Keratinocyte (primary cell): ENCODE measurements around the gene ABCC4. TPM values are rescaled to one million over a fixed set of nuclear protein-coding genes. Genes with fewer than 3 reads are reported as not detected.

Source experiments
- DNase-seq: peaks from one replicate; pipeline ENCODE4 v3.0.0-alpha.2; 2011; ENCODE audit warnings: low read depth, missing footprints, low spot score
- FAIRE-seq: peaks from 2 replicates; lab custom pipeline; 2011; peaks lifted over from hg19 to GRCh38; lab: Jason Lieb, UNC
- H2AFZ ChIP-seq: 2 replicates; pipeline ENCODE4 v1.6.0; 2012; ENCODE audit warnings: low read length, control low read depth, inconsistent platforms; ENCODE audit not compliant: control insufficient read depth
- H3K27ac ChIP-seq: 2 replicates; pipeline ENCODE4 v1.5.1; 2011; ENCODE audit warnings: low read length; ENCODE audit not compliant: control insufficient read depth, insufficient read depth
- H3K27me3 ChIP-seq: 3 replicates; pipeline ENCODE4 v1.6.0; 2011; ENCODE audit warnings: low read length; ENCODE audit not compliant: control insufficient read depth, insufficient read depth; ENCODE audit errors: extremely low read depth
- H3K36me3 ChIP-seq, 2 experiments: 2 replicates in 1 of 2; 3 replicates in 1 of 2; pipeline ENCODE4 v1.5.1; 2011; ENCODE audit warnings: low read length in 2 of 2, mild to moderate bottlenecking in 1 of 2; ENCODE audit not compliant: control insufficient read depth in 2 of 2, insufficient read depth in 2 of 2; ENCODE audit errors: extremely low read depth in 1 of 2
- H3K4me1 ChIP-seq: 3 replicates; pipeline ENCODE4 v1.5.1; 2011; ENCODE audit warnings: low read length; ENCODE audit not compliant: control insufficient read depth, insufficient read depth; ENCODE audit errors: extremely low read depth
- H3K4me2 ChIP-seq: 3 replicates; pipeline ENCODE4 v1.6.0; 2011; ENCODE audit warnings: low read depth, low read length; ENCODE audit not compliant: control insufficient read depth, insufficient read depth; ENCODE audit errors: extremely low read depth
- H3K4me3 ChIP-seq, 3 experiments: fragments of 200-600 bp in 1 of 3; sonication (generic) in 1 of 3; 2 replicates in 2 of 3; 3 replicates in 1 of 3; pipeline ENCODE4 v1.5.1; 2011 to 2016; ENCODE audit warnings: low read length in 3 of 3, mild to moderate bottlenecking in 3 of 3, control low read depth in 2 of 3, inconsistent platforms in 1 of 3, low read depth in 1 of 3, mixed read lengths in 1 of 3, mixed run types in 1 of 3, moderate library complexity in 1 of 3; ENCODE audit not compliant: control insufficient read depth in 2 of 3, insufficient read depth in 2 of 3; ENCODE audit errors: extremely low read depth in 1 of 3
- H3K79me2 ChIP-seq: 2 replicates; pipeline ENCODE4 v1.6.0; 2012; ENCODE audit warnings: low read length; ENCODE audit not compliant: control insufficient read depth, insufficient read depth
- H3K9ac ChIP-seq: 3 replicates; pipeline ENCODE4 v1.6.0; 2011; ENCODE audit warnings: low read length; ENCODE audit not compliant: control insufficient read depth, insufficient read depth; ENCODE audit errors: extremely low read depth
- H3K9me1 ChIP-seq: 3 replicates; pipeline ENCODE4 v1.6.0; 2011; ENCODE audit warnings: low read length; ENCODE audit not compliant: control insufficient read depth, insufficient read depth; ENCODE audit errors: extremely low read depth
- H3K9me3 ChIP-seq: 2 replicates; pipeline ENCODE4 v1.5.1; 2012; ENCODE audit warnings: low read depth, low read length; ENCODE audit not compliant: control insufficient read depth
- H4K20me1 ChIP-seq: 3 replicates; pipeline ENCODE4 v1.6.0; 2011; ENCODE audit warnings: low read length; ENCODE audit not compliant: control insufficient read depth, insufficient read depth; ENCODE audit errors: extremely low read depth
- CTCF ChIP-seq, 3 experiments: IDR thresholded peaks in 1 of 3; conservative IDR thresholded peaks in 1 of 3; optimal IDR thresholded peaks in 1 of 3; 2 replicates in 2 of 3; 3 replicates in 1 of 3; pipeline versions ENCODE3 to v1.5.1; 2011; ENCODE audit warnings: low read length in 3 of 3, mild to moderate bottlenecking in 3 of 3, moderate library complexity in 2 of 3, control low read depth in 1 of 3, inconsistent platforms in 1 of 3; ENCODE audit not compliant: insufficient read depth in 2 of 3; ENCODE audit errors: extremely low read depth in 1 of 3
- EZH2 ChIP-seq: IDR thresholded peaks from one replicate; pipeline ENCODE4 v1.6.1; 2012; ENCODE audit warnings: inconsistent platforms, mild to moderate bottlenecking, low read length, moderate library complexity
- dilution Hi-C: fragments of 300-500 bp; cut with MboI; formaldehyde crosslinking; loops from one replicate; pipeline ENCODE4 v1.7.0; 2020; ENCODE audit warnings: low sequenced_read_pairs; ENCODE audit not compliant: extremely low pct_ligation_motif_present
- polyA plus RNA-seq, 5 experiments: library from polyadenylated mRNA; depleted of rRNA in 3 of 5; stranded (reverse) in 3 of 5; stranded (forward) in 1 of 5; unstranded in 1 of 5; fragments of >200 nt; gene quantifications; 1 replicate in 1 of 5; 2 replicates in 3 of 5; 3 replicates in 1 of 5; pipeline versions ENCODE4 v1.2.1 to v1.2.3, GENCODE V29; 2011 to 2012; ENCODE audit warnings: missing spikeins in 2 of 5, low read depth in 1 of 5, low replicate concordance in 1 of 5

ABCC4 gene
- polyA plus RNA-seq, 1 donor (not counting 4 experiments of a cell fraction or from before 2014, with no cell fraction given): 13.8 TPM

- Histone ChIP-seq H3K4me3 (no peak overlapping the region), H3K9ac (no peak overlapping the region), H3K4me1 (no peaks in the 10 kb centered on the region), H3K9me3 (no peaks in the 10 kb centered on the region), H3K27me3 (no peaks in the 10 kb centered on the region), H4K20me1 (no peaks in the 10 kb centered on the region), H3K27ac (no peak overlapping the region), H2AFZ (no peak overlapping the region), H3K36me3 (no peaks in the 10 kb centered on the region), H3K79me2 (no peaks in the 10 kb centered on the region), H3K9me1 (no peaks in the 10 kb centered on the region), H3K4me2 (no peak overlapping the region)
- dilution Hi-C loops: no loop called here
- FAIRE-seq (no peak), DNase-seq (no peak)
- no peak for TF ChIP-seq EZH2
- TF ChIP-seq CTCF (optimal IDR thresholded peaks at IDR 0.05 in 1 of 3, IDR thresholded peaks at IDR 0.05 in 1 of 3, conservative IDR thresholded peaks at IDR 0.05 in 1 of 3; ENCODE audit: extremely low read depth in 1 of 3, insufficient read depth in 2 of 3, low read length in 3 of 3): no peak
These were observed 250.2 kb downstream of the ABCC4 start for GRCh38 chr13:95050800-95051615.

- Histone ChIP-seq H4K20me1 (no peaks in the 10 kb centered on the region), H2AFZ (no peak overlapping the region), H3K36me3 (no peaks in the 10 kb centered on the region), H3K27me3 (no peaks in the 10 kb centered on the region), H3K4me1 (no peaks in the 10 kb centered on the region), H3K4me3 (no peak overlapping the region), H3K9me1 (no peaks in the 10 kb centered on the region), H3K27ac (no peak overlapping the region), H3K4me2 (no peak overlapping the region), H3K79me2 (no peaks in the 10 kb centered on the region), H3K9me3 (no peaks in the 10 kb centered on the region), H3K9ac (no peak overlapping the region)
- dilution Hi-C loops: no loop called here
- DNase-seq (no peak), FAIRE-seq (no peak)
- no peak for TF ChIP-seq CTCF (optimal IDR thresholded peaks at IDR 0.05 in 1 of 3, IDR thresholded peaks at IDR 0.05 in 1 of 3, conservative IDR thresholded peaks at IDR 0.05 in 1 of 3; ENCODE audit: extremely low read depth in 1 of 3, insufficient read depth in 2 of 3, low read length in 3 of 3)
- TF ChIP-seq EZH2: no peak
These were observed 251.5 kb downstream of the ABCC4 start for GRCh38 chr13:95049772-95050171.
